HG03103 (cell line): ENCODE results near the gene OGFR.

Experiments used
- ATAC-seq: cut with Tn5 transposase; IDR thresholded peaks from one replicate; pipeline ENCODE4 v1.9.1; 2021; ENCODE audit warnings: low read depth; ENCODE audit not compliant: unreplicated experiment

Gene OGFR, protein sequence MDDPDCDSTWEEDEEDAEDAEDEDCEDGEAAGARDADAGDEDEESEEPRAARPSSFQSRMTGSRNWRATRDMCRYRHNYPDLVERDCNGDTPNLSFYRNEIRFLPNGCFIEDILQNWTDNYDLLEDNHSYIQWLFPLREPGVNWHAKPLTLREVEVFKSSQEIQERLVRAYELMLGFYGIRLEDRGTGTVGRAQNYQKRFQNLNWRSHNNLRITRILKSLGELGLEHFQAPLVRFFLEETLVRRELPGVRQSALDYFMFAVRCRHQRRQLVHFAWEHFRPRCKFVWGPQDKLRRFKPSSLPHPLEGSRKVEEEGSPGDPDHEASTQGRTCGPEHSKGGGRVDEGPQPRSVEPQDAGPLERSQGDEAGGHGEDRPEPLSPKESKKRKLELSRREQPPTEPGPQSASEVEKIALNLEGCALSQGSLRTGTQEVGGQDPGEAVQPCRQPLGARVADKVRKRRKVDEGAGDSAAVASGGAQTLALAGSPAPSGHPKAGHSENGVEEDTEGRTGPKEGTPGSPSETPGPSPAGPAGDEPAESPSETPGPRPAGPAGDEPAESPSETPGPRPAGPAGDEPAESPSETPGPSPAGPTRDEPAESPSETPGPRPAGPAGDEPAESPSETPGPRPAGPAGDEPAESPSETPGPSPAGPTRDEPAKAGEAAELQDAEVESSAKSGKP

DNA sequence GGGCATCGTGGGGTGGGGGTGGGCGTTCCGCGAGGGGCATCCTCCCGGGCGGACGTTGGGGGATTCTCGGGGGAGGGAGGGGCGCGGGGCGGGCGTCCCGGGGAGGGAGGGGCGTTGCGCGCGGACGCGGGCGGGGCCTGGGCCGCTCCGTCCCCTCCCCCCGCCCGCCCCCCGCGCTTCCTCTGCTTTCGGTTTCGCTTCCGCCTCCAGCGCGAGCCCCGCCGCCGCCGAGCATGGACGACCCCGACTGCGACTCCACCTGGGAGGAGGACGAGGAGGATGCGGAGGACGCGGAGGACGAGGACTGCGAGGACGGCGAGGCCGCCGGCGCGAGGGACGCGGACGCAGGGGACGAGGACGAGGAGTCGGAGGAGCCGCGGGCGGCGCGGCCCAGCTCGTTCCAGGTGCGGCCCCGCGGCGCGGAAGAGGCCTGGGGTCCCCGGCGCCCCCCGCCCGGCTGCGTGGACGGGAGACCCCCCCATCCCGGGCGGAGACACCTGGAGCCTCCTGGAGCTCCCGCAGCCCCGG lies at the start of gene OGFR:
OGFR (plus strand) TSS at position 209 of the 528 bp plus-strand sequence; CDS start at position 234, 25 bp downstream.
- peak; percentile 45 for ATAC-seq

DNA sequence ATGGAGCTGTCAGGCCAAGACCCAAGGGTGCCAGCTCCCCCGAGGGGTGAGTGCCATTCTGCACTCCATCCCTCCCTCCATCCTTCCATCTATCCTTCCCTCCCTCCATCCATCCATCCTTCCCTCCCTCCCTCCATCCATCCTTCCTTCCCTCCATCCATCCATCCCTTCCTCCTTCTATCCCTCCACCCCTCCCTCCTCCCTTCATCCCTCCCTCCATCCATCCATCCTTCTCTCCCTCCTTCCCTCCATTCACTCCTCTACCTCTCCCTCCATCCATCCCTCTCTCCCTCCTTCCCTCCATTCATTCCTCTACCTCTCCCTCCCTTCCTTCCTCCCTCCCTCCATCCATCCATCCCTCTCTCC lies 49.7 kb upstream of the OGFR start:
- no peak for ATAC-seq

DNA sequence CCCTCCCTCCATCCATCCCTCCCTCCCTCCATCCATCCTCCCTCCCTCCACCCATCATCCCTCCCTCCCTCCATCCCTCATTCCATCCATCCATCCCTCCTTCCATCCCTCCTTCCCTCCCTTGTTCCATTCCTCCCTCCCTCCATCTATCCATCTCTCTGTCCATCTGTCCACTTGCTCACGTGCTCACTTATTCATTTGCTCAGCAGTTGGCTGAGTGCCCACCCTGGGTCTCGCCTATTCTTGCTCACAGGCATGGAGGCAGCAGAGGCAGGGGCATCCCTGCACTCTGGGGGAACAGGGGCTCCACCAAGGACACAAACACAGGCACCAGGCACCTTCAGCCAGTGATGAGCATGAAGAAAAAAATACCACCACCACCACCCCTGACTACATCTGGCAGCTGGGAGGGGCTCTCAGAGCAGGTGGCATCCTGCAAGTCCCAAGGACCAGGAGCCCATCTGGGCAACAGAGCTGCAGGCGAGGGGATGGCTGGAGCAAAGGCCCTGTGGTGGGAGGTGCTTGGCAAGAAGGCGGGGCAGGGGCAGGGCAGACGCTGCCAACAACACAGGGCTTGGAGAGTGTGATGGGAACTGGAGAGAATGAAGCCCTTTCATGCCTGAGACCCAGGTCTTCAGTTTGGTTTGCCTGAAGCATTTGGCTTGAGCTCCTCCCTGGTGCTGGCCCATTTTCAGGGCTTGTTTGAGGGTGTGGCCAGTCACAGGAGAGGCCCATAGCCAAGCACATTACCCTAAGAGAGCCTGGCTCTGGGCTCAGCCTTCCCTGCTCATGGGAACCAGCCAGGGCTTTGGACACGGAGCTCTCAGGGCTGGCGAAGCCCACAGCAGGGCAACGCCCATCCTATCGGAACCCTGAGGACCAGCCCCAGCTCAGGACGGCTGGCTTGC lies 48.6 kb upstream of the OGFR start:
- no peak for ATAC-seq

DNA sequence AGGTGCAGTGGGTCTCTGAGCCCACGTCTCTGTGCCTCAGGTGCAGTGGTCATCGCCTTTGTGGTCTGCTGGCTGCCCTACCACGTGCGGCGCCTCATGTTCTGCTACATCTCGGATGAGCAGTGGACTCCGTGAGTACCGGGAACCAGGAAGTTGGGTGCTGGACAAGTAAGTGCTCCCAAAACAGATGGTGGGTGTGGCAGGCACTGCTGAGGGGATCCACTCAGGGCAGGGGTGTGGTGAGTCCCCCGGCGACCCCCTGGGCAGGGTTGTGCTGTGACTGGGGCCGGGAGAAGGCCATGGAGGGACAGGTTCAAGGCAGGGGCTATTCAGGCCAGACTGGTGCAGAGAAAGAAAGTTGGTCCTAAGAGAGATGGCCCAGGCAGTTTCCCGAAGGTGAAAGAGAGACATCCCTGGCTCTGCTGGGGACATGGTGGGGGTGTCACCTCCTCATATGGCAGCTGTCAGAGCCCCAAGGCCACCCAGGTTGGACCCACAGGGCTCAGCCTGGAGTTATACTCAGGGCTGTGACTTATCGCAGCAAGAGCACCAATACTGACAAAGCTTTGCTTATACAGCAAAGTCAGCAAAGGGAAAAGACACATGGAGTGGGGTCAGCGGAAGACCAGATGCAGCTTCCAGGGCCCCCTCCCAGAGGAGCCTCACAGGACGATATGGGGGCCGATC lies 46.3 kb upstream of the OGFR start:
- no peak for ATAC-seq

DNA sequence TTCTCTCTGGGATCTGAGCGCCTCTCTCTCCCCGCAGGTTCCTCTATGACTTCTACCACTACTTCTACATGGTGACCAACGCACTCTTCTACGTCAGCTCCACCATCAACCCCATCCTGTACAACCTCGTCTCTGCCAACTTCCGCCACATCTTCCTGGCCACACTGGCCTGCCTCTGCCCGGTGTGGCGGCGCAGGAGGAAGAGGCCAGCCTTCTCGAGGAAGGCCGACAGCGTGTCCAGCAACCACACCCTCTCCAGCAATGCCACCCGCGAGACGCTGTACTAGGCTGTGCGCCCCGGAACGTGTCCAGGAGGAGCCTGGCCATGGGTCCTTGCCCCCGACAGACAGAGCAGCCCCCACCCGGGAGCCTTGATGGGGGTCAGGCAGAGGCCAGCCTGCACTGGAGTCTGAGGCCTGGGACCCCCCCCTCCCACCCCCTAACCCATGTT lies 44.6 kb upstream of the OGFR start:
- no peak for ATAC-seq

DNA sequence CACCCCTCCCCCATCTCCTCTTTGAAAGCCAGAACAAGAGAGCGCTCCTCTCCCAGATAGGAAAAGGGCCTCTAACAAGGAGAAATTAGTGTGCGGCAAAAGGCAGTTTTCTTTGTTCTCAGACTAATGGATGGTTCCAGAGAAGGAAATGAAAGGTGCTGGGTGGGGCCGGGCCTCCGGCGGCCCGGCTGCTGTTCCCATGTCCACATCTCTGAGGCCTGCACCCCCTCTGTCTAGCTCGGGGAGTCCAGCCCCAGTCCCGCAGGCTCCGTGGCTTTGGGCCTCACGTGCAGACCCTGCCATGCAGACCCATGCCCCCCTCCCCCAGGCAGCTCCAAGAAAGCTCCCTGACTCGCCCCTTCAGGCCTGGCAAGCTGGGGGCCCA lies 44.2 kb upstream of the OGFR start:
- ATAC-seq: no peak

DNA sequence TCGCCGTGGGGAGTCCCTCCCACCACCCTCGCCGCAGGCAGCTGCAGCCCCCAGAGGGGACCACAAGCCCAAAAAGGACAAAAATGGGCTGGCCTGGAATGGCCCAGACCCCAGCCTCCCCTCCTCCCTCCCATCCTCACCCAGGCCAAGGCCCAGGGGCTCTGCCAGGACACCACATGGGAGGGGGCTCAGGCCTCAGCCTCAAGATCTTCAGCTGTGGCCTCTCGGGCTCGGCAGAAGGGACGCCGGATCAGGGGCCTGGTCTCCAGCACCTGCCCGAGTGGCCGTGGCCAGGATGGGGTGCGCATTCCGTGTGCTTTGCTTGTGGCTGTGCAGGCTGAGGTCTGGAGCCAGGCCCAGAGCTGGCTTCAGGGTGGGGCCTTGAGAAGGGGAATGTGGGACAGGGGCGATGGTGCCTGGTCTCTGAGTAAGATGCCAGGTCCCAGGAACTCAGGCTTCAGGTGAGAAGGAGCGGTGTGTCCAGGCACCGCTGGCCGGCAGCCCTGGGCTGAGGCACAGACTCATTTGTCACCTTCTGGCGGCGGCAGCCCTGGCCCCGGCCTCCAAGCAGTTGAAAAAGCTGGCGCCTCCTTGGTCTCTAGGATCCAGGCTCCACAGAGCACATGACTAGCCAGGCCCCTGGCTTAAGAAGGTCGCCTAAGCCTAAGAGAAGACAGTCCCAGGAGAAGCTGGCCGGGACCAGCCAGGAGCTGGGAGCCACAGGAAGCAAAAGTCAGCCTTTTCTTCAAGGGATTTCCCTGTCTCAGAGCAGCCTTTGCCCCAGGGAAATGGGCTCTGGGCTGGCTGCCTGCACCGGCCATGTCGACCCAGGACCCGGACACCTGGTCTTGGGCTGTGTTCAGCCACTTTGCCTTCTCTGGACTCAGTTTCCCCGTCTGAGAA lies 43.5 kb upstream of the OGFR start:
- ATAC-seq: no peak

DNA sequence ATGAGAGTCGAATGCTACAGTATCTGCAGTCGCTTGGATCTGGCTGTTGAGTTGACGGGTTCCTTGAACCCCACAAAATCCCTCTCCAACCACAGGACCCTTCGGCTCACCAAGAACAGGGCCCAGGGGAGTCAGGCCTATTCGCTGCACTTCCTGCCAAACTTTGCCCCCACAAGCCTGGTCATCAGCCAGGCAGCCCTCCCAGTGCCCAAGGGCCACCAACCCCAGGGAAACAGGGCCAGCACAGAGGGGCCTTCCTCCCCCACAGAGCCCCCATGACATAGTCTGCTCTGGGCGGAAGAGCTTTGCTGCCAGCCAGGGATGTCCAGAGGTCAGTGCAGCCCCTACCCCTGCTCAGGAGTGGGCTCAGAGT lies 42.9 kb upstream of the OGFR start:
- no peak for ATAC-seq

DNA sequence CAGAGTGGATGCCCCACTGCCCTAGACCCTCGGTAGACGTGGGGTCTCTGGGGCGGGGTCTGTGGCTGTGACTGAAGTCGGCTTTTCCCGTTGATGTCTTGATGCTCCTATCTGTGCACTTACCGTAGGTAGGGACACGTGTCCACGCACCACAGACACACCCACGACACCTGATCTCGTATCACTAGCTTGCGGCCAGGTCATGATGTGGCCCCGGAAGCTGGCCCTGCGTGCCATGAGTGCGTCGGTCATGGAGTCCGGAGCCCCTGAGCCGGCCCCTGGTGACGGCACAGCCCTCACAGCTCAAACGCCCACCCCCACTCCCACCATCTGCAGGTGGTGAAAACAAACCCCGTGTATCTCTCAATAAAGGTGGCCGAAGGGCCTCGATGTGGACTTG lies 42.3 kb upstream of the OGFR start:
- ATAC-seq: no peak

DNA sequence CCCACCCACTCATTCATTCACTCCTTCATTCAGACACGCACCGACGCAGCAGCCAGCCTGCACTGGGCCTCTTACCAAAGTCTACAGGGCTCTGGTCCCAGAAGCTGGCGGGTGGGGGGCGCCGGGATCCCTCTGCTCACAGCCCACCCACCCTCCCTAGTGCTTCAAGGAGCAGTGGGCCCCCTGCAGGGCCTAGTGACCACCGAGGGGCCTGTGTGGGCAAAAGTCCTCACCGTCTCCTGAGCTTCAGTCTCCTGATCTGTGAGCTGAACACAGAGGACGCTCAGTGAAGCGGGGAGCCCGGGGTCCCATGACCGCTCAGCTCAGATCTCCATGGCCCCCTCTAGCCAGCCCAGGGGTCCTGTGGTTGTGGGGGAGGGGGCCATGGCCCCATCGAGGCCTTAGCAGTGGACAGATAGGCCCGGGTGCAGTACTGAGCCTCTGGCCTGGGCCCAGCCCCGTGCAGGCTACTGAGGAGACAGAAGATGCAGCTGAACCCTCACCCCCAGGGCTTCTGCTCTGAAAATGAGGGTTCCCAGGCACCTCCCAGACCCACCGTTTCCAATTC lies 41.8 kb upstream of the OGFR start:
- no peak for ATAC-seq

DNA sequence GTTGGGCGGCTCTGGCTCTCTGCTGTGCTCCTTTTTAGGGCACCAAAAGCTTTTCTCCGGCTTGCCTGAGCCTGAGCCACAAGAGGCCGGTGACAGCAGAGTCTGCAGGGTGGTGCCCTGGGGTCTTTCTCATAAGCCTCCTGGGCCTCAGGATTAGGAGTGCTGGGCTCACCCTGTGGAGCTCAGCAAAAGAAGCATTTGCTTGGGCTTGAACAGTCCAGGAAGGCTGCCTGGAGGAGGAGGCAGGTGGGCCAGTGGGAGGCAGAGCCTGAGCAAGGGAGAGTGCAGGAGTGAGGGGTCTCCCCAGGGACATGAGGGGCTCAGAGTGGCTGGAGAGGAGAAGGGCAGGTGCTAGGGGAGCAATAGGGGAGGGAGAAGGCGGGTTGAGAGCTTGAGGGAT lies 41.2 kb upstream of the OGFR start:
- no peak for ATAC-seq

DNA sequence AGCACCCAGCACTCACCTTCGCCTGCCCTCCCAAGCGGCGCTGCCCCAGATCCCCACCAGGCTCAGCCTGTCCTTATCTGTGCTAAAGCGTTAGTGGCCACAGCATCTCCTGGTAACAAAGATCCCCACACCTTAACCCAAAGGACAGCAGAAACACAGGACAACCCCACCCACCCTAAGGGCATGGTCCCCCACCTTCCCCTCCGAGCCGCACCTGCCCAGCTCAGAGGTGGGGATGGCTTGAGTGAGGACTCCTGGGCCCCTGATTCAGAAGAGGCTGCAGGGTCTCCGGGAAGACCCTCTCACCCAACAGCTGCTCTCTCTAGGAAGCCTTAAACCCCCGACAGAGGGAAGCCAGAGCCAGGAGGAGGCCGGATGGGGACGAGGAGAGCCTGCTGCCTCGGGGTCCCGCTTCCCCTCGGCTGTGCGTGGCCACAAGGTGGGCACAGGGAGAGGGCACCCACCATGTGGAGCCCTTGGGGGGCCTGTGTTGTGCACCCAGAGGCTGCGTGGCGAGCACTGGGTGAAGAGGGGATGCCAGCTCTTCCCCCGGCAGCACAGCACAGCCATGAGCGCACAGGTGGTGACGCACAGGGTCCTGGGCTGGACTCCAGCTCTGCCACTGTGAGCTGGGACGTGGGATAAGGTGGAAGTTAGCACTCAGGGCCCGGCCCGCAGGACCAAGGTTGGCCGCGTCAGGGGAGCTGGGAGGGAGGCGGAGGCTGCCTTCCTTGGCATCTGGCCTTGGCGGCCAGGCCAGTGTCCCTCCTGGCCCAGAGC lies 40.3 kb upstream of the OGFR start:
- ATAC-seq: no peak

DNA sequence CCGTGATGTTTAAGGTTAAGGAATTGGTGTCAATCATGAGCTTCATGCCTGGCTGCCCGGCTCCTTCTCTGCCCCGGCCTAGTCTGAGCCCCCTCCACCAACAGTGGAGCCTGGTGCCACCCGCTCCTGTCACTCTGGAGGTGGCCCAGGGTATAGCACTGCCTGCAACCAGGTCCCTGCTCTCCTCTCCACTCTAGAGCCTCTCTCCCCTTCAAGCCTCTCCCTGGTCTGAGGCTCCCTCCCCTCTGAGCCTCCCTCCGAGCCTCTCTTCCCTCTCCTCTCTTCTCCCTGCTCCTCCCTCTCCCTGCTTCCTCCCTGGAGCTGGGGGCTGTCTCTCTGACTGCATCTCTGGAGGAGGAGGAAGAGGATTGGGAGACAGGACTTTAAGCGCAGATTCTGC lies 39.6 kb upstream of the OGFR start:
- ATAC-seq: no peak

DNA sequence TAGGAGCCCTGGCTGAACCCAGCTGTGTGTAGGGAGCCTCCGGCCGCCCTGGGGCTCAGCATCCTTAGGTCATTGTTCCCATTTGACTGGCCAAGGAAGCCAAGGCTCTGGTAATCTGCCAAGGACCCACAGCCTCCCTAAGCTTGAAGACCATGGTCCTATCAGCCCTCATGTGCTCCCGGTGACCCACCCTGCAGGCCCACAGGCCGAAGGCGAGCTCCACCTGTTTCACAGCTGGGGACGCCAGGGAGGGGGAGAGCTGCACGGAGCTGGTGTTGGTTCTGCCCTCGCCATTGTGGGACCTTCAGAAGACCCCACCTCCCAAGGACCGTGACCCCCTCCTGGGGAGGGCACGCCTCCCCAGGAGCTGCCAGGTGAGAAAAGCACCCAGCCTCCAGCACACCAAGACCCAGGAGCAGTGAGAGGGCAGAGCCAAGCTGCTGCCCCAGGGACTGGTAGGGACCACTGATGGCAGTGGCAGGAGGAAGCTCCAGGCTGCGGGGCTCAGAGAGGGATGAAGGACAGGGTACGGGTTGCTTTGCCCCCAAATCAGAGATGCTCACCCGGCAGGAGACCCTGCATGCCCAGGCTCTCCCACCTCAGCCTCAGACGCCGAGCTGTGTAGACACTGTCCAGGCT lies 39.1 kb upstream of the OGFR start:
- ATAC-seq: no peak

DNA sequence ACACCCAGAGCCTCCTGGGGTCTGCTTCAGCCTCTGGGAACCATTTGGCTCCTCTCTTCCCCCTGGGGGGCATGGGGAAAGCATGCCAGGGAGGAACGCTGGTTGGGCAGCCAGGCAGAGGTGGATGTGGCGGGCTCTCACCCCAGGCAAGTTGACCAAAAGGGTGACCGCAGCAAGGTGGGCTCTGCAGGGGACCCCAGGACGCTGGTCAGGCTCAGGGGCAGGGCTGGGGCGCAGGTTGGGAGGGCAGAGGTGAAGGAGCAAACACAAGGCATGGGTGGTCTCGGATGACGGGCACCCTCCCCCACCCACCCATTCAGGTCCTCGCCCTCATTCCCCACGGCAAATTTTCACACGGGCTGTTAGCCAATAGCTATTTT lies 38.6 kb upstream of the OGFR start:
- no peak for ATAC-seq

DNA sequence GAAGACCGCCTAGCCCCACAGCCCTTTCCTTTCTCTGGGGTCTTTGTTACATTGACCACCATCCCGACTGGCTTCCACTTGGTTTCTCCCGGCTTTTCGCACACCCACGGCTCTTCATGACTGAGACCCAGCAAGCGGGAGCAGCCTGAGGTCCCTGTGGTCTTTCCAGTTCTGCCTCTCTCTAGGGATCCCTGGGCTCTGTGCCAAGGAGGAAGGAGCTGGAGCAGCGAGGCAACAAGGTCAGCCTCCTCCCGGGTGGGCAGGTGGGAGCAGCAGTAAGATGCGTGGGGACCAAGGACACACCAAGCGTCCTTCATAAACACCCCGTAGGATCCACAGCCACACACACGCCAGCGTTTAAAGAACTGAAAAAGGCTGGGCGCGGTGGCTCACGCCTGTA lies 37.9 kb upstream of the OGFR start:
- ATAC-seq: no peak

DNA sequence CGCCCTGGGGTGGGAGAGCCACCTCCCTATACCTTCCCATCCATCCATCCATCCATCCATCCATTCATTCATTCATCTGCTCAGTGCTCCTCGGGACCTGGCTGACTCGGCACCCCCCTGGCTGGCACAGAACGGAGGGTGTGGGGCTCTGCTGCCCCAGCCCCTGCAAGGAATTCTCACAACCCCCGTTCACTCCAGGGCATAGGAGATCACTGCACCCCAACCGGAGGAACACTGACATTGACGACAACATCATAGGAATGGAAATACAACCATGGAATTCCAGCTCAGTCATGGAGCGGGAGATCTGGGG lies 36.4 kb upstream of the OGFR start:
- no peak for ATAC-seq
